NCI-H128 (cell line): ENCODE measurements around the gene SEMA3G.

Source experiments
- DNase-seq: peaks from one replicate; lab custom pipeline; 2025; ENCODE audit not compliant: unreplicated experiment; lab: John Stamatoyannopoulos, UW

Gene SEMA3G

GRCh38 chr3:52396907-52397591 lies 47.9 kb downstream of the SEMA3G start:
- no peak for DNase-seq

GRCh38 chr3:52396011-52396906 lies 48.6 kb downstream of the SEMA3G start:
- DNase-seq = no peak

GRCh38 chr3:52395503-52395865 lies 49.4 kb downstream of the SEMA3G start:
- DNase-seq = no peak

- DNase-seq = no peak
Observed at GRCh38 chr3:52394751-52395502, 50.0 kb downstream of the SEMA3G start.

- no peak for DNase-seq
Observed at GRCh38 chr3:52393959-52394670, 50.8 kb downstream of the SEMA3G start.

- no peak for DNase-seq
Observed at GRCh38 chr3:52393131-52393807, 51.6 kb downstream of the SEMA3G start.

- no peak for DNase-seq
Observed at GRCh38 chr3:52392216-52392930, 52.5 kb downstream of the SEMA3G start.

- DNase-seq = no peak
Observed at GRCh38 chr3:52391096-52391495, 53.8 kb downstream of the SEMA3G start.

- no peak for DNase-seq
Observed at GRCh38 chr3:52388933-52389332, 56.0 kb downstream of the SEMA3G start.

- no peak for DNase-seq
Observed at GRCh38 chr3:52388348-52388821, 56.5 kb downstream of the SEMA3G start.

- DNase-seq = no peak
Observed at GRCh38 chr3:52387481-52387880, 57.4 kb downstream of the SEMA3G start.

GRCh38 chr3:52385157-52385556 lies 59.7 kb downstream of the SEMA3G start:
- no peak for DNase-seq

GRCh38 chr3:52384019-52384761 lies 60.7 kb downstream of the SEMA3G start:
- DNase-seq = no peak

GRCh38 chr3:52383446-52383845 lies 61.5 kb downstream of the SEMA3G start:
- DNase-seq = no peak
